AG04449 (cell line): Measurements from ENCODE around the gene PDE7B.

Experiments
- CTCF ChIA-PET: fragments of 350-600 bp; formaldehyde crosslinking; extraction: SDS; loops from one replicate; lab custom pipeline; 2021; ENCODE audit warnings: antibody characterized with exemption; lab: Yijun Ruan, JAX
- POLR2A ChIA-PET: fragments of 400-600, 350-600 bp; formaldehyde crosslinking; extraction: SDS; loops from one replicate; lab custom pipeline; 2020; ENCODE audit warnings: antibody characterized with exemption, inconsistent platforms; lab: Yijun Ruan, JAX
- DNase-seq: peaks from one replicate; pipeline ENCODE4 v3.0.0-alpha.2; 2010; ENCODE audit warnings: low read depth, low spot score
- H3K4me3 ChIP-seq: 2 replicates; pipeline ENCODE4 v1.5.1; 2011; ENCODE audit warnings: low read depth, mild to moderate bottlenecking, control low read depth, low read length
- CTCF ChIP-seq: IDR thresholded peaks from one replicate; pipeline ENCODE4 v1.5.1; 2011; ENCODE audit warnings: mild to moderate bottlenecking, moderate library complexity, low read length, control low read depth, inconsistent platforms; ENCODE audit not compliant: insufficient read depth; ENCODE audit errors: missing control alignments

The PDE7B gene

GRCh38 chr6:136148051-136148450, 296.6 kb downstream of the PDE7B start:
- no peak overlapping the region for H3K4me3 ChIP-seq
- POLR2A ChIA-PET, result no interaction called here
- CTCF ChIA-PET, result interaction anchor here (0.6 kb wide), 1 partner anchor 40 kb away, joined by 3 read pairs; no protein-coding TSS in a partner anchor
- TF ChIP-seq CTCF, result no peak
- no peak for DNase-seq

- CTCF ChIA-PET, result no interaction called here
- no peak for TF ChIP-seq CTCF
- no peak for DNase-seq
- POLR2A ChIA-PET, result no interaction called here
- no peak overlapping the region for H3K4me3 ChIP-seq
These were observed 297.0 kb downstream of the PDE7B start for GRCh38 chr6:136148523-136148922.

- DNase-seq, result no peak
- no peak overlapping the region for H3K4me3 ChIP-seq
- ChIA-PET CTCF (no interaction called here), POLR2A (no interaction called here)
- no peak for TF ChIP-seq CTCF
These were observed 297.8 kb downstream of the PDE7B start for GRCh38 chr6:136149311-136149710.

GRCh38 chr6:136150961-136151360, 299.5 kb downstream of the PDE7B start:
- POLR2A ChIA-PET, result no interaction called here

GRCh38 chr6:136153707-136154375, 302.3 kb downstream of the PDE7B start:
- ChIA-PET POLR2A (no interaction called here), CTCF (interaction anchor here (0.6 kb wide), 1 partner anchor 19 kb away, joined by 3 read pairs; no protein-coding TSS in a partner anchor)
- DNase-seq, result no peak
- no peak for TF ChIP-seq CTCF
- no peak overlapping the region for H3K4me3 ChIP-seq

More at GRCh38 chr6:136150961-136151360, 299.5 kb downstream of the PDE7B start:
- CTCF ChIA-PET, result no interaction called here
- DNase-seq, result no peak
- no peak for TF ChIP-seq CTCF
- no peak overlapping the region for H3K4me3 ChIP-seq

- no peak overlapping the region for H3K4me3 ChIP-seq
- POLR2A ChIA-PET, result no interaction called here
- DNase-seq, result no peak
- CTCF ChIA-PET, result no interaction called here
- TF ChIP-seq CTCF, result no peak
These were observed 303.7 kb downstream of the PDE7B start for GRCh38 chr6:136155191-136155590.
